K562 treated with DMSO at 1 percent for 48 hours (cell line): ENCODE measurements around the gene MIPOL1. TPM values are rescaled to one million over a fixed set of nuclear protein-coding genes. Genes with fewer than 3 reads are reported as not detected.

Source experiments
- total RNA-seq: library from RNA; unstranded; fragments of 300-600 nt; gene quantifications from 2 replicates; pipeline ENCODE4 v1.2.3, GENCODE V29; 2022; ENCODE audit warnings: low replicate concordance; ENCODE audit errors: extremely low read depth

MIPOL1 gene, protein sequence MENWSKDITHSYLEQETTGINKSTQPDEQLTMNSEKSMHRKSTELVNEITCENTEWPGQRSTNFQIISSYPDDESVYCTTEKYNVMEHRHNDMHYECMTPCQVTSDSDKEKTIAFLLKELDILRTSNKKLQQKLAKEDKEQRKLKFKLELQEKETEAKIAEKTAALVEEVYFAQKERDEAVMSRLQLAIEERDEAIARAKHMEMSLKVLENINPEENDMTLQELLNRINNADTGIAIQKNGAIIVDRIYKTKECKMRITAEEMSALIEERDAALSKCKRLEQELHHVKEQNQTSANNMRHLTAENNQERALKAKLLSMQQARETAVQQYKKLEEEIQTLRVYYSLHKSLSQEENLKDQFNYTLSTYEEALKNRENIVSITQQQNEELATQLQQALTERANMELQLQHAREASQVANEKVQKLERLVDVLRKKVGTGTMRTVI
- not detected in 2 replicates for total RNA-seq

DNA sequence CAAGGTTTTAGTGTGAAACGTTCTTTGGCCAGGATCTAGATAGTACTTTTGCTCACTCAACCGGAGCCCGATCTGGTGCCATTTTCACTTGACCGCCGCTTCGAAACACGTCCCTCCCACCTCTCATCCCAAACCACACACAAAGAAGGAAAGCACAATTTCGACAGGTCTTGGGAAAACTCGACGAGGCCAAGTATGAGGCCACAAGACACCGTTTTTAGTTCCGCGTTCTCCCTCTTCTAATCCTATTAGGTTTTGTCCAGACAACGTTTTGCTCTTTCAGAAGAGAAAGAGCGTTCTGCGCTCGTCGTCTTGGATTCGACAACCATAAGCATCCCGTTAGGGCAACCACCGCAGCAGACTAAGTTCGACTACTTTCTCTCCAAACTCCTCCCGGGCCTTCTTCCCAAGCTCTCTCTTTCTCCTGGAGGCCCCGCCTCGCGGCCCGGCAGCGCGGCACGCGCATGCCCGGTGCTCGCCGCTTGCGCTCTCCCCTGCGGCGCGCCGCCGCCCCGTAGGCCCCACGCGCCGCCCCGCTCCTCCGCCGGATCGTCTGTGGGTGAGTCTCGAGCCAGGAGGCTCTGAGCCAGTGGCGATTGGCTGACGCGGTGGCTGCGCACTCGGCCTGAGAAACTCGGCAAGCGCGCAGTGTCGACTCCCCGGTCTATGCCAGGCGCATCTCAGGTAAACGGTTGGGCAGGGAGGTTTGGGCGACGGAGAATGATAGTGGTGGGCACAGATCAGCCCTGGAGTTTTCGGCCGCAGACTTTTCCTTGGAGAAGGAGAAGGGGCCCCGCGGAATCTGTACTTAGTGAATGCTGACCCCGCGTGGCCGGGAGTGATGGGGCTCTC is at the start of gene MIPOL1:
MIPOL1 (plus strand) TSS at position 517 of the 852 bp plus-strand sequence. CDS start 49,952 bp downstream, outside the sequence.

GRCh38 chr14:37172024-37172869 is 25.5 kb upstream of the MIPOL1 start, which contains the start of gene SLC25A21:
TSS of gene SLC25A21 (minus strand) at chr14:37172606.

GRCh38 chr14:37594971-37595808 is 397.5 kb downstream of the MIPOL1 start, which contains the start of the genes FOXA1 and TTC6:
TSS of gene FOXA1 (minus strand) at chr14:37595249. CDS start at chr14:37594972, 277 bp downstream.
TSS of gene TTC6 (plus strand) at chr14:37595629. CDS start at chr14:37622065, 26,436 bp downstream.

Other genes starting within 250 kb of the MIPOL1 start
- gene SLC25A21, start 25.3 kb upstream of the MIPOL1 start, total RNA-seq: not detected in 2 replicates